NCI-H446 (cell line): ENCODE measurements around the gene TMEM258.
A peak's percentile ranks its signal among the peaks of the same experiment; 100 is the strongest.

Source experiments
- DNase-seq, 2 experiments: peaks; one replicate each; lab custom pipeline; 2025; lab: John Stamatoyannopoulos, UW

Gene TMEM258

GRCh38 chr11:61820174-61820573 is 27.8 kb upstream of the TMEM258 start:
- DNase-seq, result no peak

- DNase-seq, result no peak
Measured at GRCh38 chr11:61817471-61818202, 25.2 kb upstream of the TMEM258 start.

GRCh38 chr11:61816736-61817455 is 24.5 kb upstream of the TMEM258 start, which contains the start of gene FADS1:
FADS1 (minus strand) TSS chr11:61817003; CDS start chr11:61816929, 74 bp downstream.
- DNase-seq, result peak; percentile 95 to 98

GRCh38 chr11:61815790-61816735 is 23.7 kb upstream of the TMEM258 start:
- DNase-seq, result peak in 1 of 2 experiments; percentile 64

GRCh38 chr11:61814958-61815789 is 22.8 kb upstream of the TMEM258 start:
- DNase-seq, result no peak

GRCh38 chr11:61814247-61814957 is 22.0 kb upstream of the TMEM258 start:
- no peak for DNase-seq

- DNase-seq, result no peak
Measured at GRCh38 chr11:61812736-61813411, 20.5 kb upstream of the TMEM258 start.

- DNase-seq, result no peak
Measured at GRCh38 chr11:61811831-61812230, 19.4 kb upstream of the TMEM258 start.

GRCh38 chr11:61810671-61811175 is 18.3 kb upstream of the TMEM258 start:
- DNase-seq, result no peak

- no peak for DNase-seq
Measured at GRCh38 chr11:61806785-61807184, 14.4 kb upstream of the TMEM258 start.

- no peak for DNase-seq
Measured at GRCh38 chr11:61805146-61805545, 12.7 kb upstream of the TMEM258 start.

- no peak for DNase-seq
Measured at GRCh38 chr11:61803889-61804647, 11.7 kb upstream of the TMEM258 start.

- no peak for DNase-seq
Measured at GRCh38 chr11:61802605-61803004, 10.2 kb upstream of the TMEM258 start.

GRCh38 chr11:61800331-61801281 is 8.2 kb upstream of the TMEM258 start:
- no peak for DNase-seq

GRCh38 chr11:61799665-61800284 is 7.4 kb upstream of the TMEM258 start:
- no peak for DNase-seq

- DNase-seq, result peak; percentile 75 to 88
Measured at GRCh38 chr11:61797263-61797944, 5.0 kb upstream of the TMEM258 start.
